Stimulated activated CD4-positive, alpha-beta T cell treated with anti-CD3 and anti-CD28 coated beads, Interleukin-4, amount 100 ng/mL, for 4 hours (primary cell): Measurements from ENCODE around the gene CAMKK1.
A peak's percentile ranks its signal among the peaks of the same experiment; 100 is the strongest.

Source experiments
- DNase-seq, 2 experiments: peaks; one replicate each; pipeline ENCODE4 v3.0.0-alpha.2; 2020

CAMKK1 gene

DNA sequence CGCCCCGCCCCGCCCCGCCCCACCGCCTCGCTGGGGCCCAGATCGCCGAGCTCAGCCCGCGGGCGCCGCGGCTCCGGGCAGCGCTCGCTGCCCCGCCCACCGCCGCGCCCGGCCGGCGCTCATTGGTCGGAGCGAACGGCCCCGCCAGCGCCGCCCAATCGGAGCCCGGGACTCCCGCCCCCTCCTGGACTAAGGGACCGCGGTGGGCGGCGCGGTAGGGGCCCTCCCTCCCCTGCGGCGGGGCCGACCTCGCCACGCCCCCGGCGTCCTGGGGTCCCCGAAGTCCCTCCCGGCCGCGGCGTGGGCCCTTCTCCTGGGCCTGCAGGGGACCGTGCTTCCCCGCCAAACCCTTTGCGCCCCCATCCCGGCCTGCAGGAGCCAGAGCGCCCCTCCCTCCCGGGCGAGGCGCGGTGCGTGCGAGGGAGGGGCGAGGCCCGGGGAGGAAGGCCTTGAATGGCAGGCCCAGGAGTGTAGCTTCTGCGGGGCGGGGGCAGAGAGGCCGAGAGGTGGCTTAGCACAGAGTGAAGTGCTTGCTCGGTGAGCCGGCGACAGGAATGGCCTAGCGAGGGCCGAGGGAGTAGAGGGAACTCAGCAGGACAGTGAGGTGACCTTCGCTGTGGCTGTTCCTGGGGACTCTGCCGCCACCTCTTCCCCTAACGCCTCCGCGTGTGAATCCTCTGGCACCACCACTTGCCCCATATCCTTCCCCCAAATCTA, at the start of gene CAMKK1:
CAMKK1 (minus strand) TSS at position 51 of the 717 bp plus-strand sequence. CDS start 7,366 bp downstream, outside the sequence.
- peak; percentile 84 to 88 for DNase-seq

DNA sequence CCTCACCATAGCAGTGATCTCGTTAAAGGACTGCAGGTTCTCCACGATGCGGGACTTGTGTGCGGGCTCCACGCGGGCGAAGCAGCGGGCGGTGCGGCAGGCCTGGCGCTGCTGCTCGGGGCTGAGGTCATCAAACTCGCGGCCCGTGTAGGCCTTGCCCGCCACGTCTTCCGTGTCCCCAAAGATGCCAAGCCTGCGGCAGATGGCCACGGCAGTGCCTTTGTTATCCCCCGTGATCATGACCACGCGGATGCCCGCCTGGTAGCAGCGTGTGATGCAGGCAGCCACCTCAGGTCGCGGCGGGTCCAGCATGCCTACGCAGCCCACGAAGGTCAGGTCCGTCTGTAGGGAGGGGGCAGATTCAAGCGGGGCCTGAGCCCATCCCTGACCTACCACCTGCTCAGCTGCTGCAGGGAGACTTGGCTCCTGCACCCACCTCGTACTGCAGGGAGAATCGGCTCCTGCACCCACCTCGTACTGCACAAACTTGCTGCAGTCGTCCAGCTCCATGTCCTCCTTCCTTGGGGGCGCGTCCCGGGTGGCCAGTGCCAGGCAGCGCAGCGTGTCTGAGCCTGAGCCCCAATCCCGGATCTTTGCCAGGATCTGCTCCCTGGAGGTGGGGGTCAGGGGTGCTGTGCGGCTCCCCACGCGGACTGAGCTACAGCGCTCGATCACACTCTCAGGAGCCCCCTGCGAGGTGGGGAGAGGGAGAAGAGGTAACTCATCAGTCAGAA, 48.3 kb upstream of the CAMKK1 start:
- no peak for DNase-seq

- DNase-seq, result no peak
These were observed 44.5 kb upstream of the CAMKK1 start for GRCh38 chr17:3937359-3937758.

DNA sequence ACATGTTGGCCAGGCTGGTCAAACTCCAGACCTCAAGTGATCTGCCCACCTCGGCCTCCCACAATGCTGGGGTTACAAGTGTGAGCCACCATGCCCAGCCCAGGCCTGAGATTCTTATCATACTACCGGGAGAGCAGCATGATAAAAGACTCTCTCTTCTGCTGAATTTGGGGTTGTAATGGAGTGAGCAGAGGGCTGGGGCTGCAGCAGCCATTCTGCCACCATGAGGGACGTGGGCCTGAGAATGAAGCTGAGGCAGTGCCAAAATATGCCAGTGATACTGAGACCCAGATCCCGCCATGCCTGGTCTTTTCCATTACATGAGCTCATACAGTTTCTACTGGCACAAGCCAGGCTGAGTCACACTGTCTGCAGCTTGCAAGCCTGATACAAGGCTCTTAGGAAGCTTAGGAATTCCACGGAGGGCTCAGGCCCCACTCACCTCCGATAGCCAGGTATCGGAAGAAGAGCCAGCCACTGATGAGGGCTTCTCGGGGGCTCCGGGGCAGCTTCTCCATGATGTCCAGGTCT, 43.0 kb upstream of the CAMKK1 start:
- no peak for DNase-seq

GRCh38 chr17:3935140-3935542, 42.3 kb upstream of the CAMKK1 start:
- peak in 1 of 2 experiments; percentile 11 for DNase-seq

GRCh38 chr17:3929764-3930163, 36.9 kb upstream of the CAMKK1 start:
- DNase-seq, result no peak

GRCh38 chr17:3929181-3929580, 36.3 kb upstream of the CAMKK1 start:
- DNase-seq, result no peak

DNA sequence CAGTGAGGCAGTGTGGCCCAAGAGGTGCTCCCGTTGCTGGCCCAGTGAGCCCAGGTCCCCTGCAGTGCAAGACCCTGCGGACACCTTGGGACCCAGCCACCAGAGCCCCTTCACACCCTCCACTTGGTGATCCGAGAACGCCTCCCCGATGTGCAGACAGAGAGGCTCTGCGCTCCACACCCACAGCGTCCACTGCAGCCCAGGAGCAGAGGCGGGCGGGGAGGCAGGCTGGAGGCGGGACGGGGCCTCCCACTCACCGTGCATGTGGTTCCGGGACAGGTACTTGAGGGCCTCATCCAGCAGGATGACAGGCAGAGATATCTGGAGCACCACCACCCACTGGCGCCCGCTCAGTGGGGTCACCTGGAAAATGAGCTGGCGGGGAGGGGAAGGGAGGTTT, 35.6 kb upstream of the CAMKK1 start:
- DNase-seq, result no peak

- no peak for DNase-seq
These were observed 34.9 kb upstream of the CAMKK1 start for GRCh38 chr17:3927628-3928340.

DNA sequence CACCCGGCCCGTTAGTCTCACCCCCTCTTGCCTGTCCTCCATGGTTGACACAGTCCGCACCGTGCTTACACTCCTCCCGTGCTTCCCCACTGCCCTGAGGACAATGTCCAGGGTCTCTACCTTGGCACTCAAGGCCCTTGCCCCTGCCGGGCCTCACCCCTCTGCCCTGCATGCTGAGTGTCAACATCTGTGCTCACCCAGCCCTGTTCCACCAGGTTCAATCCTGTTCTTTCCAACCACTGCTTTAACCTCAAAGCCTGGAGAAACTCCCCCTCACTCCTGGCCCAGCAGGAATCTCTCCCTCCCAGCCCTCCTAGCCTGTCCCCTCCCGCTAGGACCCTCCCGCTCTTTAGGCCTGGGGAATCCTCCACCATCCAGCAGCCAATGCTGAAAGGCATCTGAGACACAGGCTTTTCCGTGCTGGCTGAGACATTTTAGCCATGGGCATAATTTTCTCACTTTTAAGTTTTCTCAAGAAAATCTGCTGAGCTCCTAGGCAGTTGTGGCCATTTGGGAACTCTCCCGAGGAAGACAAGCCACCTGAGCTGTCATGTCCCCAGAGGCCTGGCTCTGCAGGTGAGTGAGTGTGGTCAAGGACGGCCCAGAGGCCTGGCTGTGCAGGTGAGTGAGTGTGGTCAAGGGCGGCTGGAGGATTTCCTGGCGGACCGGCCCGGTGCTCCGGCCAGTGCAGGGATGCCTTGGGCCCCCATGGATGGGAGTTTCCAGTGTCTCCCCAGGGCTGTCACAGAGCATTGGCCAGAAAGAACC, 34.2 kb upstream of the CAMKK1 start:
- DNase-seq, result no peak

DNA sequence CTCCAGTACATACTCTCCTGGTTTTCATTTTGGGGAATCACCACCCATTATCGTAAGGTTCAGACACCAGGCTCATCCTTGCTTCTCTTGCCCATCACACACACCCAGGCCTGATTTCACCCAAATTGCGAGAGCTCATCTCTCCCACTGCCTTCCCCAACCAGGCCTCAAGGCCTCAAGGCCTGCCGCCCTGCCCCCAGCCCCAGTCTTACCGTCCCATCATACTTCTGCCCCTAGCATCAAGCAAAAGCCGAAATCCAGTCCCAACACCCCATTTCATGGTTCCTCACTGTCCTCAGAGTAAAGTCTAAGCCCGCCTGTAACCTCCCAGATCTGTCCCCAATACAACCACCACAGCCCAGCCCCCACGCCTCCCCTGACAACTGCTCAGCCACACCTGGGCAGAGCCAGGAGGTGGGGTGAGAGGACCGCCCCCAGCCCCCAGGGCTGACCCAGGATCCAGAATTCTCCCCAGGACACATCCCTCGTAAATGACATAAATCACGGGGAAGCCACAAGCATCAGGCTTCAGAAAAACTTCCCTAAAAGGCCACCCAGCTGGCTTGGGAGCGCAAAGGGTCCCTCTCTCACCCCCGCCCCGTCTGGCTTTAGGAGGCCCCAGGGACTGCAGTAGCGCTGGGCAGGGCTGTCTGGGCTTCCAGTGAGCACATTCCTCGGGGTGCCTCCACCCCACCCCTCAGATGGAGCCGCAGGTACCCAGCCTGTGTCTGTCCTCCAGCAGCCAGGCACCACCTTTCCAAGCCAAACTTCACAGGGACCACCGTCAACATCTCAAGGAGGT, 33.0 kb upstream of the CAMKK1 start:
- DNase-seq, result no peak

- DNase-seq, result no peak
These were observed 31.9 kb upstream of the CAMKK1 start for GRCh38 chr17:3924512-3925350.

DNA sequence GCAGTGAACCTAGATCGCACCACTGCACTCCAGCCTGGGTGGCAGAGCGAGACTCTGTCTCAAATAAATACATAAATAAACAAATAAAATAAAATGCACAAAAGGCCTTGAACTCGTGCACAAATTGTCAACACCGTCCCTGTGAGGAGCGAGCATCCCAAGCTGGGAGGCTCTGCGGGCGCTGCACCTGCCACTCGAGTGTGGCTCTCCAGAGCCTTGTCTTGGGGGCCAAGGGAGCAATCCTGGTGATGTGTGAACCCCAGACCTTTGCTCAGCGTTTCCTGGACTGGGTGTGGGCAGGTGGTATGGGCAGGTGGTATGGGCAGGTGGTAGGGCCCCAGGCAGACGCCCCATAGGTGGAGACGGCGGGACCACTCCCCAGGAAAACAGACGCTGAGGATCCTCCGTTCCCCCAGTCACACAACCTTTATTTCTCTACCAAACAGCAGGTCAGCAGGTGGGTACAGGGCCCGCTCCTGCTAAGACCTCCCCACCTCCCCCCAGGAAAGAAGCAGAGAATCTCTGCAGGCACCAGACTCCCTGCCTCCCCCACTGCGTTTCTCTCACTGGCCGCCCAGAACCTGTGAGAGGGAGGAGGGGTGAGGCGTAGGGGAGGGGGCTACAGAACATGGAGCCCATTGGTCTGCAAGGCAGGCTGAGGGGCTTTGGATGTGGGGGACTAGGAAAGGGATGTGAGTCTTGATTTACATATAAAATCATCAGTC, 30.8 kb upstream of the CAMKK1 start:
- no peak for DNase-seq

DNA sequence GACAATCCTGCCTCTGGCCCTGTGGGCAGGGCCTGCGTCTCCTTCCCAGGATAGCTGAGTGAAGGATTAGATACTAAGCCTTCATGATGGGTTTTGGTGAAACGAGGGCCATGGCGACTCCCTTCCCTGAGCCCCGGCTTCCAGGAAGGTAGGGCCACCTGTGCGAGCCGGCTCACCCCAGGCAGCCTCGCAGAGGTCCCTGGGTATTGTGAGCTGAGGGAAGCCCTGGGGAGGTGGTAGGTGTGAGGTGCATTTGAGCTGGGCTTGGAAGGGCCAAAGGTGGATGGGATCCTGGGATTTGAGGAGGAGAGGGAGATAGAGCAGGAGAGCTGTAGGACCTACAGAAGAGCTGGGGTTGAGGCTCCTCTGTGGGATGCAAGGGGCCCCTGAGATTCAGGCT, 29.9 kb upstream of the CAMKK1 start:
- no peak for DNase-seq

GRCh38 chr17:3921502-3922319, 28.9 kb upstream of the CAMKK1 start:
- no peak for DNase-seq

- no peak for DNase-seq
These were observed 28.2 kb upstream of the CAMKK1 start for GRCh38 chr17:3921006-3921405.

GRCh38 chr17:3919123-3919624, 26.3 kb upstream of the CAMKK1 start:
- DNase-seq, result no peak

GRCh38 chr17:3918372-3919122, 25.7 kb upstream of the CAMKK1 start:
- DNase-seq, result no peak
